Activated naive CD4-positive, alpha-beta T cell treated with anti-CD3 and anti-CD28 coated beads for 36 hours (primary cell): Measurements from ENCODE around the gene ZNF524. TPM values are rescaled to one million over a fixed set of nuclear protein-coding genes. Genes with fewer than 3 reads are reported as not detected.

Experiments
- CTCF ChIA-PET: fragments of 350-600 bp; sonication (Branson Sonifier 250); formaldehyde crosslinking; loops from one replicate; lab custom pipeline; 2021; ENCODE audit warnings: antibody characterized with exemption; lab: Charles Lee
- DNase-seq: peaks from one replicate; pipeline ENCODE4 v3.0.0-alpha.2; 2020
- H3K27ac Mint-ChIP-seq: one replicate; pipeline ENCODE4 v1.8.0; 2021; ENCODE audit warnings: mild to moderate bottlenecking, mixed read lengths
- H3K27me3 Mint-ChIP-seq: one replicate; pipeline ENCODE4 v1.8.0; 2021; ENCODE audit warnings: low read depth, mixed read lengths
- H3K36me3 Mint-ChIP-seq: one replicate; pipeline ENCODE4 v1.8.0; 2021; ENCODE audit warnings: low read depth, mixed read lengths
- H3K4me1 Mint-ChIP-seq: one replicate; pipeline ENCODE4 v1.8.0; 2021; ENCODE audit warnings: low read depth, mixed read lengths
- H3K4me3 Mint-ChIP-seq: one replicate; pipeline ENCODE4 v1.8.0; 2021; ENCODE audit warnings: mild to moderate bottlenecking, moderate library complexity, mixed read lengths
- H3K9me3 Mint-ChIP-seq: one replicate; pipeline ENCODE4 v1.8.0; 2021; ENCODE audit warnings: mixed read lengths
- intact Hi-C: fragments of 100-400 bp; cut with micrococcal nuclease; formaldehyde crosslinking; loops from one replicate; pipeline ENCODE4 v1.15.1; 2023
- total RNA-seq, 2 experiments: library from RNA; stranded (reverse); gene quantifications; one replicate each; pipeline ENCODE4 v1.2.3, GENCODE V29; 2021

Gene ZNF524
- total RNA-seq, 2 experiments from 2014 or later = 20.9 to 23.0 TPM

DNA sequence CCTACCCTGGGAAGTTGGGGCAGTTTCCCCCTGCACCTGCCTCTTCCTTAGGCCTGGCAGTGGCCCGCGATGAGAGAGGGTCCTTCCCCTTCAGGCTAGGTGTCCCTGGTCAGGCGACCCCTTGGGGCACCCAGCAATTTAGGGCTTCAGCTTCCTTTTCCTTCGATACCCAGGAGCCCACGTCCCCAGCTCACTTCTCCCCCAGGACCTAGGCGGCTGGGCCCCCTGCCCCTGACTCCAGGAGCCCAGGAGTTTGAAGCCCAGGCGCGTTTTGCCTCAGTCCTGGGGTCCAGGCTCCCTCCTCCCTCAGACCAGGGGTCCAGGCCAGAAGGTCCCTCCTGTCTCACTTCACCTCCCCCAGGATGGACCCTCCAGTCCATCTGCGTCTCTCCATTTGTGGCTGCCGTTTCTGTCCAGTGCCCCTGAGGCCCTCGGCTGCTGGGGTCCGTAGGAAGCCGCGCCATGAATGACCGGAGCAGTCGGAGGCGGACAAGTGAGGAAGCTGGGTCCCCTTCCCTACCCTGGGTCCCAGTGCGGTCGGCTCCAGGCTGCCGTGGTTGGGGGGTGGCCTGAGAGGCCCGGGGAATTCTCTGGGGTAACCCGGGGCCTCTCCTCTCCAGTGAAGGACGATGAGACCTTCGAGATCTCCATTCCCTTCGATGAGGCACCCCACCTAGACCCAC is 48.6 kb downstream of the ZNF524 start:
- Mint-ChIP-seq H3K27me3 (no peaks in the 10 kb centered on the region), H3K4me3 (peak overlapping the region; percentile 71), H3K36me3 (peaks cover 13% of the 10 kb centered on the region), H3K27ac (peak overlapping the region; percentile 72), H3K4me1 (peaks cover 49% of the 10 kb centered on the region), H3K9me3 (no peaks in the 10 kb centered on the region)
- CTCF ChIA-PET = interaction anchor here (1.5 kb wide), 1 partner anchor 16 kb away, joined by 9 read pairs; no protein-coding TSS in a partner anchor
- intact Hi-C loops = no loop called here
- DNase-seq = no peak

GRCh38 chr19:55649268-55650125 is 49.4 kb downstream of the ZNF524 start:
- intact Hi-C loops = loop anchor here (5.0 to 10.0 kb wide), 3 partner anchors 312 to 1185 kb away; partner anchors contain the start of genes KMT5C, LENG9 and ZSCAN5A
- no peak for DNase-seq
- CTCF ChIA-PET = interaction anchor here (1.5 kb wide), 1 partner anchor 16 kb away, joined by 9 read pairs; no protein-coding TSS in a partner anchor
- Mint-ChIP-seq H3K36me3 (peaks cover 13% of the 10 kb centered on the region), H3K4me3 (peak overlapping the region; percentile 71), H3K27me3 (no peaks in the 10 kb centered on the region), H3K9me3 (no peaks in the 10 kb centered on the region), H3K4me1 (peaks cover 48% of the 10 kb centered on the region), H3K27ac (peak overlapping the region; percentile 54)

- intact Hi-C loops = loop anchor here (5.0 to 10.0 kb wide), 3 partner anchors 313 to 1185 kb away; partner anchors contain the start of genes KMT5C, LENG9 and ZSCAN5A
- H3K4me3 Mint-ChIP-seq = peak overlapping the region; percentile 39
- no peak overlapping the region for H3K27ac Mint-ChIP-seq
- peak; percentile 65 for DNase-seq
- H3K9me3 Mint-ChIP-seq = no peaks in the 10 kb centered on the region
- H3K4me1 Mint-ChIP-seq = peaks cover 43% of the 10 kb centered on the region
- no peaks in the 10 kb centered on the region for H3K27me3 Mint-ChIP-seq
- CTCF ChIA-PET = interaction anchor here (1.5 kb wide), 1 partner anchor 17 kb away, joined by 9 read pairs; no protein-coding TSS in a partner anchor
- H3K36me3 Mint-ChIP-seq = peaks cover 13% of the 10 kb centered on the region
Observed at GRCh38 chr19:55650126-55650557, 50.1 kb downstream of the ZNF524 start.

DNA sequence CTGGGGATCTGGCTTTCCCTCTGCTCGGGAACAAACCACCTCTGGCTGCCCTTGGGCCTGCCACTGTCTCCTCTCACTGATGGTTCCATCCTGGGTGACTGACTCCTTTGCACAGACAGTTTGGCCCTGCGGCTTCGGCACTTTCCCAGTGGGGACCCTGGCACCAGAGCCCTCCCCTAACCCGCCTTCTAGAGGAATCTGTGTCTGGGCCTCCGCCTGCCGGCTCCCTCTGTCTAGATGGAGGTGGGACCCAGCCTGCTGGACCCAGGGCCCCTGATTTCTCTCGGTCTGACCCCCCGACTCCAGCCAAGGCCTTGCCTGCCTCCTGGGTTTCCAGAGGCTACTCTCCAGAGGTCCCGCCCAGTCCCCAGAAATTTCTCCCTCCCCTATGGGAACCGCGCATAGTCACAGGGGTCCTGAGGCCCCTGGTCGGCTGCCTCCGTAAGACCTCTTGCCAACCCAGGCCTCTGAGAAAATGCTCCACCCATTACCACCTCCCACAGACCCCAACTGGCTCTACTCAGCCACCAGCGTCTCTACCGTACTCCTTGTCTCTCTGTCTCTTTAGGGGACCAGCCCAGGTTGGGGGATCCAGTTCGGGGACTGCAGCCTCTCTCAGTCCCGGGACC is 50.6 kb downstream of the ZNF524 start:
- Mint-ChIP-seq H3K27me3 (no peaks in the 10 kb centered on the region), H3K36me3 (peaks cover 13% of the 10 kb centered on the region), H3K4me1 (peaks cover 38% of the 10 kb centered on the region), H3K4me3 (peak overlapping the region; percentile 39), H3K9me3 (no peaks in the 10 kb centered on the region), H3K27ac (no peak overlapping the region)
- CTCF ChIA-PET = interaction anchor here (1.5 kb wide), 1 partner anchor 18 kb away, joined by 9 read pairs; no protein-coding TSS in a partner anchor
- intact Hi-C loops = loop anchor here (5.0 to 10.0 kb wide), 3 partner anchors 313 to 1186 kb away; partner anchors contain the start of genes KMT5C, LENG9 and ZSCAN5A
- no peak for DNase-seq

GRCh38 chr19:55651236-55651635 is 51.1 kb downstream of the ZNF524 start:
- no peak overlapping the region for H3K27ac Mint-ChIP-seq
- intact Hi-C loops = loop anchor here (5.0 to 10.0 kb wide), 3 partner anchors 314 to 1186 kb away; partner anchors contain the start of genes KMT5C, LENG9 and ZSCAN5A
- no peaks in the 10 kb centered on the region for H3K27me3 Mint-ChIP-seq
- H3K4me3 Mint-ChIP-seq = no peak overlapping the region
- no peak for DNase-seq
- H3K36me3 Mint-ChIP-seq = peaks cover 18% of the 10 kb centered on the region
- H3K9me3 Mint-ChIP-seq = no peaks in the 10 kb centered on the region
- CTCF ChIA-PET = no interaction called here
- H3K4me1 Mint-ChIP-seq = peaks cover 37% of the 10 kb centered on the region

DNA sequence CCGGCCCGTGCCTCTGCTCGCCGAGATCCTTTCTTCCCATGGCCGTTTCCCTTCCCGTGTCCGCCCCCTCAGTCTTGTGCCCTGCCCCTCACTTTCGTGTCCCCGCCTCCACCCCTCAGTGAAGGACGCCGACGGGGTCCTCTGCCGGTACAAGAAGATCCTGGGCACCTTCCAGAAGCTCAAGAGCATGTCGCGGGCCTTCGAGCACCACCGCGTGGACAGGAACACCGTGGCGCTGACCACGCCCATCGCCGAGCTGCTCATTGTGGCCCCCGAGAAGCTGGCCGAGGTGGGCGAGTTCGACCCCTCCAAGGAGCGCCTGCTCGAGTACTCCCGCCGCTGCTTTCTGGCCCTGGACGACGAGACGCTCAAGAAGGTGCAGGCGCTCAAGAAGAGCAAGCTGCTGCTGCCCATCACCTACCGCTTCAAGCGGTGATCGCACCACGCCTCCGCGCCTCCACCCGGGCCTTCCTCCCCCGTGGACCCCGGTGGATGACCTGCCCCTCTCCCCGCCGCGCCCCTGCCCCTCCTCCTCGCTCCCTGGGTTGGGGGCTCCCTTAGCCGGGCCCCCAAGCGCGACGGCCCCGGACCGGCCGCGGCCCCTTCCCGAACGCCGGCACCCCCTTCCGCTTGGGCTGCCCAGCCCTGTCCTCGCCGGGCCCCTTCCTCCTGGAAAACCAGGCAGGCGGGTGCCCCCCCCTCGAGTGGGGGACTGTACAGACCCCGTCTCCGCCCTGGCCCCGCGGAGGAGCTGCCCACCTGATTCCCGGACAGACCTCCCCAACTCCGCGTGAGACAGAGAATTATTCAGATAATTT is 52.4 kb downstream of the ZNF524 start:
- Mint-ChIP-seq H3K27ac (no peak overlapping the region), H3K4me3 (peak overlapping the region; percentile 88), H3K36me3 (peaks cover 16% of the 10 kb centered on the region), H3K4me1 (peaks cover 41% of the 10 kb centered on the region), H3K9me3 (no peaks in the 10 kb centered on the region), H3K27me3 (no peaks in the 10 kb centered on the region)
- DNase-seq = no peak
- CTCF ChIA-PET = interaction anchor here (0.6 to 1.4 kb wide), 6 partner anchors 8 to 601 kb away, joined by 3 to 9 read pairs (median 3); partner anchors contain the start of genes FIZ1 and ZNF524
- intact Hi-C loops = loop anchor here (1.0 to 10.0 kb wide), 5 partner anchors 9 to 1188 kb away; partner anchors contain the start of genes KMT5C, LENG9, ZNF581 and ZSCAN5A

Other genes starting within 250 kb of the ZNF524 start
- under 1 TPM; 0.57 to 0.64 TPM for gene COX6B2, start 245.6 kb upstream of the ZNF524 start, total RNA-seq
- not detected for gene GARIN5B, start 237.0 kb upstream of the ZNF524 start, total RNA-seq
- not detected for gene IL11, start 229.8 kb upstream of the ZNF524 start, total RNA-seq
- not detected for gene TMEM190, start 223.5 kb upstream of the ZNF524 start, total RNA-seq
- gene TMEM238, start 216.0 kb upstream of the ZNF524 start, total RNA-seq = 10 to 100 TPM in 1 of 2 experiments, 1 to 10 TPM in 1; 9.9 to 10.2 TPM
- 1,000 to 10,000 TPM; 3,327 to 3,354 TPM for gene RPL28, start 214.4 kb upstream of the ZNF524 start, total RNA-seq
- gene UBE2S, start 192.5 kb upstream of the ZNF524 start, total RNA-seq = 100 to 1,000 TPM; 294 to 307 TPM
- not detected for gene SHISA7, start 157.0 kb upstream of the ZNF524 start, total RNA-seq
- 10 to 100 TPM; 18.6 to 20.5 TPM for gene ISOC2, start 138.6 kb upstream of the ZNF524 start, total RNA-seq
- not detected for gene C19orf85, start 135.5 kb upstream of the ZNF524 start, total RNA-seq
- 1 to 10 TPM; 6.0 to 6.1 TPM for gene ZNF628, start 123.7 kb upstream of the ZNF524 start, total RNA-seq
- 1 to 10 TPM; 7.6 to 8.0 TPM for gene NAT14, start 115.1 kb upstream of the ZNF524 start, total RNA-seq
- gene SSC5D, start 111.9 kb upstream of the ZNF524 start, total RNA-seq = under 1 TPM; 0.25 to 0.48 TPM
- gene SBK2, start 63.2 kb upstream of the ZNF524 start, total RNA-seq = not detected
- gene SBK3, start 54.7 kb upstream of the ZNF524 start, total RNA-seq = not detected
- 1 to 10 TPM; 6.1 to 6.5 TPM for gene ZNF579, start 19.4 kb upstream of the ZNF524 start, total RNA-seq
- 10 to 100 TPM; 12.8 to 14.8 TPM for gene FIZ1, start 771 bp upstream of the ZNF524 start, total RNA-seq
- 10 to 100 TPM; 10.8 to 11.2 TPM for gene ZNF865, start 5.4 kb downstream of the ZNF524 start, total RNA-seq
- 1 to 10 TPM; 3.7 to 4.0 TPM for gene ZNF784, start 24.3 kb downstream of the ZNF524 start, total RNA-seq
- 10 to 100 TPM; 18.1 to 18.7 TPM for gene ZNF580, start 40.7 kb downstream of the ZNF524 start, total RNA-seq
- gene ZNF581, start 43.4 kb downstream of the ZNF524 start, total RNA-seq = 10 to 100 TPM; 18.0 to 20.7 TPM
- gene CCDC106, start 47.9 kb downstream of the ZNF524 start, total RNA-seq = 1 to 10 TPM; 4.2 to 4.4 TPM
- 100 to 1,000 TPM; 285 to 293 TPM for gene U2AF2, start 54.7 kb downstream of the ZNF524 start, total RNA-seq
- gene EPN1, start 74.9 kb downstream of the ZNF524 start, total RNA-seq = 10 to 100 TPM; 23.4 TPM
- gene NLRP9, start 138.1 kb downstream of the ZNF524 start, total RNA-seq = not detected
- not detected for gene RFPL4A, start 158.8 kb downstream of the ZNF524 start, total RNA-seq
- gene RFPL4AL1, start 168.8 kb downstream of the ZNF524 start, total RNA-seq = not detected
- gene NLRP11, start 231.7 kb downstream of the ZNF524 start, total RNA-seq = under 1 TPM in 1 of 2 experiments, not detected in 1; 0.10 TPM
- gene NLRP4, start 236.3 kb downstream of the ZNF524 start, total RNA-seq = not detected